Calu3 (cell line): ENCODE data around the gene OR5D18. TPM values are rescaled to one million over a fixed set of nuclear protein-coding genes. Genes with fewer than 3 reads are reported as not detected.

Experiments used
- BruUV-seq: library from RNA; stranded (reverse); fragments of 400-500 nt; replicated peaks from 2 replicates; lab custom pipeline; 2021; lab: Mats Ljungman, UMichigan
- CTCF ChIA-PET: fragments of 300-600 bp; sonication (Branson Sonifier 250); formaldehyde crosslinking; loops from one replicate; lab custom pipeline; 2022; ENCODE audit warnings: antibody characterized with exemption; lab: Charles Lee
- DNase-seq: peaks from one replicate; pipeline ENCODE4 v3.0.0; 2022
- H3K27ac Mint-ChIP-seq: one replicate; pipeline ENCODE4 v1.8.0; 2022; ENCODE audit warnings: mixed read lengths; ENCODE audit not compliant: unreplicated experiment
- H3K27me3 Mint-ChIP-seq: one replicate; pipeline ENCODE4 v1.8.0; 2022; ENCODE audit warnings: mixed read lengths; ENCODE audit not compliant: unreplicated experiment
- H3K36me3 Mint-ChIP-seq: one replicate; pipeline ENCODE4 v1.8.0; 2022; ENCODE audit warnings: mild to moderate bottlenecking, moderate library complexity, mixed read lengths; ENCODE audit not compliant: insufficient read depth, unreplicated experiment
- H3K4me1 Mint-ChIP-seq: one replicate; pipeline ENCODE4 v1.8.0; 2022; ENCODE audit warnings: mild to moderate bottlenecking, low read depth, mixed read lengths; ENCODE audit not compliant: unreplicated experiment
- H3K4me3 Mint-ChIP-seq: one replicate; pipeline ENCODE4 v1.8.0; 2022; ENCODE audit warnings: mild to moderate bottlenecking, low read depth, moderate library complexity, mixed read lengths; ENCODE audit not compliant: unreplicated experiment
- H3K9me3 Mint-ChIP-seq: one replicate; pipeline ENCODE4 v1.8.0; 2022; ENCODE audit warnings: low read depth, mixed read lengths; ENCODE audit not compliant: unreplicated experiment
- intact Hi-C: fragments of 100-400 bp; cut with micrococcal nuclease; formaldehyde crosslinking; loops from one replicate; pipeline ENCODE4 v1.10.0; 2022; ENCODE audit not compliant: unreplicated experiment
- total RNA-seq: library from RNA; stranded (reverse); gene quantifications from 2 replicates; pipeline ENCODE4 v1.2.3, GENCODE V29; 2022
- TF ChIP-seq, protein P1 (sequence below): fragments of 200-600 bp; IDR thresholded peaks from one replicate; pipeline ENCODE4 v1.8.0; 2022; ENCODE audit warnings: antibody characterized with exemption; ENCODE audit not compliant: unreplicated experiment

The OR5D18 gene
- total RNA-seq, 1 experiment from 2014 or later = not detected

DNA sequence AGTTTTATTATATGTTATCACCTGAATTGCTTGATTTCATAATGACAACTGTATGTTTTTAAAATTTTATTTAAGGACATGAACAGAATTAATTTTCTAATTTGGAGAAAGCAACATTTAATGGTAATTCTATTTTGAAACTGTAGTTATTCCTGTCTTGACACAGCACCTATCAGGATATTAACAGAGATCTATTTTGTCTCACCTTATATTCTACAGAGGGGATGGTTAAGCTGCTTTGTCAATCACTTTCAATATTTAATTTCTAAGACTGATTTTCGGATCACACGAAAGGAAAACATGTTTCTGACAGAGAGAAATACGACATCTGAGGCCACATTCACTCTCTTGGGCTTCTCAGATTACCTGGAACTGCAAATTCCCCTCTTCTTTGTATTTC lies 19.0 kb downstream of the OR5D18 start, which contains the start of gene OR5D16:
OR5D16 (plus strand) TSS at position 301 of the 400 bp plus-strand sequence; CDS start at position 301, 0 bp downstream.
- BruUV-seq = no TSS peak
- Mint-ChIP-seq H3K27me3 (no peaks in the 10 kb centered on the region), H3K27ac (no peak within 1 kb of the TSS), H3K36me3 (no peaks in the 10 kb centered on the region), H3K4me3 (no peak within 1 kb of the TSS), H3K9me3 (peaks cover 11% of the 10 kb centered on the region), H3K4me1 (no peaks in the 10 kb centered on the region)
- DNase-seq = no peak
- intact Hi-C loops = no loop called here
- TF ChIP-seq, protein P1, sequence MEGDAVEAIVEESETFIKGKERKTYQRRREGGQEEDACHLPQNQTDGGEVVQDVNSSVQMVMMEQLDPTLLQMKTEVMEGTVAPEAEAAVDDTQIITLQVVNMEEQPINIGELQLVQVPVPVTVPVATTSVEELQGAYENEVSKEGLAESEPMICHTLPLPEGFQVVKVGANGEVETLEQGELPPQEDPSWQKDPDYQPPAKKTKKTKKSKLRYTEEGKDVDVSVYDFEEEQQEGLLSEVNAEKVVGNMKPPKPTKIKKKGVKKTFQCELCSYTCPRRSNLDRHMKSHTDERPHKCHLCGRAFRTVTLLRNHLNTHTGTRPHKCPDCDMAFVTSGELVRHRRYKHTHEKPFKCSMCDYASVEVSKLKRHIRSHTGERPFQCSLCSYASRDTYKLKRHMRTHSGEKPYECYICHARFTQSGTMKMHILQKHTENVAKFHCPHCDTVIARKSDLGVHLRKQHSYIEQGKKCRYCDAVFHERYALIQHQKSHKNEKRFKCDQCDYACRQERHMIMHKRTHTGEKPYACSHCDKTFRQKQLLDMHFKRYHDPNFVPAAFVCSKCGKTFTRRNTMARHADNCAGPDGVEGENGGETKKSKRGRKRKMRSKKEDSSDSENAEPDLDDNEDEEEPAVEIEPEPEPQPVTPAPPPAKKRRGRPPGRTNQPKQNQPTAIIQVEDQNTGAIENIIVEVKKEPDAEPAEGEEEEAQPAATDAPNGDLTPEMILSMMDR = no peak
- CTCF ChIA-PET = no interaction called here

DNA sequence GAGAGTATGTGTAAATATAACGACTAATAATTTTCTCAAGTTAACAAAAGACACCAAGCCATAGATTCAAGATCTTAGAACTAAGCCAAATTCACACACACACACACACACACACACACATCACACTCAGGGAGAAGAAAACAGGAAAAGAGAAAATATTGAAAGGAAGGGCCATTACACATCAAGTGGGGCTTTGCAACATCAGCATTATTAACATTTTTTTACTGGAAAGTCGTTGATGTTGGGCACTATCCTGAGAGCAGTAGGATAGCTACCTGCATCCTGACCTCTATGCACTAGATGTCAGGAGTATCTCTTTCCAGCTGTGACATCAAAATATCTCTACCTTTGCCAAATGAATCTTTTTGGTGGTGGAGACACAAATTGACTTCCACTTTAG lies 28.0 kb downstream of the OR5D18 start:
- no TSS peak for BruUV-seq
- DNase-seq = no peak
- Mint-ChIP-seq H3K36me3 (no peaks in the 10 kb centered on the region), H3K4me1 (no peaks in the 10 kb centered on the region), H3K4me3 (no peak overlapping the region), H3K27me3 (no peaks in the 10 kb centered on the region), H3K9me3 (peaks cover 14% of the 10 kb centered on the region), H3K27ac (no peak overlapping the region)
- CTCF ChIA-PET = no interaction called here
- TF ChIP-seq, protein P1 = no peak
- intact Hi-C loops = no loop called here

DNA sequence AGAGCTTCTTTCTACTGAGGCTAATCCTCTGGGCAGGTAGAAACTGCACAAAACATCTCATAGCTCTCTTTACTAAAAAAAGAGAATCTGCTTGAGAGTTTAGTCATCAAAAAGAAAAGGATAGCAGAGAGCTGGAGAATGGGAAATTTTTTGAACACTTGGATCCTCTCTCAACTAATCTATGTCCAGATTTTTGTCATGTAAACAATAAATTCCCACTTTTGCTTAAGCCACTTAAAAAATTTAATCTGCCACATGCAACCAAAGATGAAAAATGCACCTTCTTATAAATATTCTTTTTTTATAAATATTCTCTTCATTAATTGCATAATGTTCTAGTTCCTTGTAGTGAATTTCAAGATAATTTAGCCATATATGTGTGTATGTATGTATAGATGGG lies 29.6 kb downstream of the OR5D18 start:
- Mint-ChIP-seq H3K4me3 (no peak overlapping the region), H3K27me3 (no peaks in the 10 kb centered on the region), H3K9me3 (peaks cover 22% of the 10 kb centered on the region), H3K36me3 (no peaks in the 10 kb centered on the region), H3K4me1 (no peaks in the 10 kb centered on the region), H3K27ac (no peak overlapping the region)
- no peak for DNase-seq
- TF ChIP-seq, protein P1 = no peak
- intact Hi-C loops = no loop called here
- BruUV-seq = no TSS peak
- CTCF ChIA-PET = no interaction called here

DNA sequence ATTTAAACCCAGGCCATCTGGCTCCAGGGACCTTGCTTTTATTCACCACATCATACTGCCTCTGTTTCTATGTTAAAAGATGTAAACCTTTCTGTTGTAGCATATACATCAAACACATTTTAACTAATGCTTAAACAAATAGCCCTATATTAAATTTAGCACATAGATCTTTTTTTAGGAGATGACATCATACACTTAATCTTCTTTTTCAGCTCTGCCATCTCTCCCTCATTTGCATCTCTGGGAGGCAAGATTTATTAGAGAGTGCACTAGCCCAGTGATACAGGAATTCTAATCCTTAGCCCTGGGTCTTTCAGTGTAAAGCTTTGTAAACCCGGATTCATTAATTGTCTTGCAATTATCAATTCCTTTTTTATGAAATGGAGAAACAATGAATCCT lies 32.7 kb downstream of the OR5D18 start:
- CTCF ChIA-PET = no interaction called here
- H3K27me3 Mint-ChIP-seq = no peaks in the 10 kb centered on the region
- H3K9me3 Mint-ChIP-seq = peaks cover 21% of the 10 kb centered on the region
- no peaks in the 10 kb centered on the region for H3K4me1 Mint-ChIP-seq
- H3K4me3 Mint-ChIP-seq = no peak overlapping the region
- DNase-seq = no peak
- H3K27ac Mint-ChIP-seq = no peak overlapping the region
- TF ChIP-seq, protein P1 = no peak
- BruUV-seq = no TSS peak
- intact Hi-C loops = no loop called here
- no peaks in the 10 kb centered on the region for H3K36me3 Mint-ChIP-seq
